HFFc6 (cell line): ENCODE data around the gene GXYLT2. TPM values are rescaled to one million over a fixed set of nuclear protein-coding genes. Genes with fewer than 3 reads are reported as not detected.

Experiments
- DNase-seq: peaks from one replicate; pipeline ENCODE4 v3.0.0-alpha.2; 2018
- H3K27ac Mint-ChIP-seq: 2 replicates; pipeline ENCODE4 v1.8.0; 2020; ENCODE audit warnings: mild to moderate bottlenecking, mixed read lengths
- H3K27me3 Mint-ChIP-seq: 2 replicates; pipeline ENCODE4 v1.8.0; 2021; ENCODE audit warnings: mild to moderate bottlenecking, moderate library complexity, mixed read lengths; ENCODE audit not compliant: insufficient read depth
- H3K36me3 Mint-ChIP-seq: 2 replicates; pipeline ENCODE4 v1.8.0; 2021; ENCODE audit warnings: low read depth, mixed read lengths
- H3K4me1 Mint-ChIP-seq: 2 replicates; pipeline ENCODE4 v1.8.0; 2020; ENCODE audit warnings: low read depth, mixed read lengths
- H3K4me3 Mint-ChIP-seq: 2 replicates; pipeline ENCODE4 v1.8.0; 2020; ENCODE audit warnings: mild to moderate bottlenecking, moderate library complexity, mixed read lengths
- H3K9me3 Mint-ChIP-seq: 2 replicates; pipeline ENCODE4 v1.8.0; 2020; ENCODE audit warnings: mild to moderate bottlenecking, mixed read lengths
- CTCF ChIP-seq: fragments of 200-600 bp; sonication (generic); IDR thresholded peaks from 2 replicates; pipeline ENCODE4 v1.5.0; 2021; ENCODE audit warnings: antibody characterized with exemption, mild to moderate bottlenecking
- total RNA-seq, 6 experiments: library from RNA; stranded (reverse); fragmentation: NEBNext Ultra II Directional; extraction: Animal tissue kit (Norgen Biotek cat#: 25700); gene quantifications; 2 replicates in 1 of 6; 3 replicates in 5 of 6; pipeline ENCODE4 v1.2.3, GENCODE V29; 2021

The GXYLT2 gene
- total RNA-seq, 6 experiments from 2014 or later, result 2.0 to 4.2 (median 2.8) TPM

GRCh38 chr3:72847751-72848702, 39.8 kb upstream of the GXYLT2 start, which contains the start of gene SHQ1:
Gene SHQ1 (minus strand): TSS chr3:72848445. CDS start chr3:72848340, 105 bp downstream.
- Mint-ChIP-seq H3K36me3 (no peaks in the 10 kb centered on the region), H3K27me3 (no peaks in the 10 kb centered on the region; the same call in 1 of the 2 replicates)
- TF ChIP-seq CTCF, result no peak

GRCh38 chr3:72848703-72849081, 39.2 kb upstream of the GXYLT2 start:
- H3K36me3 Mint-ChIP-seq, result no peaks in the 10 kb centered on the region
- H3K27me3 Mint-ChIP-seq, result no peaks in the 10 kb centered on the region; the same call in 1 of the 2 replicates
- H3K4me1 Mint-ChIP-seq, result peaks cover 43% of the 10 kb centered on the region
- TF ChIP-seq CTCF, result no peak
- peak overlapping the region; percentile 94 for H3K4me3 Mint-ChIP-seq
- no peaks in the 10 kb centered on the region for H3K9me3 Mint-ChIP-seq
- DNase-seq, result peak; percentile 5
- peak overlapping the region; percentile 74 for H3K27ac Mint-ChIP-seq

More at GRCh38 chr3:72847751-72848702, 39.8 kb upstream of the GXYLT2 start, which contains the start of gene SHQ1:
- peak within 1 kb of the TSS; percentile 94 for H3K4me3 Mint-ChIP-seq
- peak; percentile 92 for DNase-seq
- H3K27ac Mint-ChIP-seq, result peak within 1 kb of the TSS; percentile 74
- H3K4me1 Mint-ChIP-seq, result peaks cover 43% of the 10 kb centered on the region
- H3K9me3 Mint-ChIP-seq, result no peaks in the 10 kb centered on the region

GRCh38 chr3:72855001-72855400, 32.8 kb upstream of the GXYLT2 start:
- no peak overlapping the region for H3K4me3 Mint-ChIP-seq
- DNase-seq, result no peak
- H3K27ac Mint-ChIP-seq, result no peak overlapping the region
- H3K4me1 Mint-ChIP-seq, result peaks cover 6% of the 10 kb centered on the region
- no peak for TF ChIP-seq CTCF
- H3K36me3 Mint-ChIP-seq, result no peaks in the 10 kb centered on the region
- peaks cover 24% of the 10 kb centered on the region for H3K27me3 Mint-ChIP-seq
- no peaks in the 10 kb centered on the region for H3K9me3 Mint-ChIP-seq

GRCh38 chr3:72860053-72860452, 27.8 kb upstream of the GXYLT2 start:
- H3K36me3 Mint-ChIP-seq, result no peaks in the 10 kb centered on the region
- no peak for TF ChIP-seq CTCF
- H3K27ac Mint-ChIP-seq, result no peak overlapping the region
- H3K4me3 Mint-ChIP-seq, result no peak overlapping the region
- no peak for DNase-seq
- peaks cover 18% of the 10 kb centered on the region for H3K27me3 Mint-ChIP-seq
- H3K4me1 Mint-ChIP-seq, result peaks cover 4% of the 10 kb centered on the region
- H3K9me3 Mint-ChIP-seq, result no peaks in the 10 kb centered on the region

- Mint-ChIP-seq H3K4me3 (no peak overlapping the region), H3K4me1 (no peaks in the 10 kb centered on the region), H3K9me3 (no peaks in the 10 kb centered on the region), H3K27me3 (peaks cover 14% of the 10 kb centered on the region), H3K36me3 (no peaks in the 10 kb centered on the region), H3K27ac (no peak overlapping the region)
- DNase-seq, result no peak
- TF ChIP-seq CTCF, result no peak
Measured at GRCh38 chr3:72860846-72861245, 27.0 kb upstream of the GXYLT2 start.
